HG02943 (cell line): Measurements from ENCODE around the gene ZBTB5.
"Not testable (repeated sequence)": the region's sequence is repeated elsewhere in the genome, so short reads cannot be mapped to it uniquely, and the experiment has no call there.

Experiments used
- ATAC-seq: cut with Tn5 transposase; IDR thresholded peaks from one replicate; pipeline ENCODE4 v1.9.1; 2021; ENCODE audit warnings: mild to moderate bottlenecking, low read depth, moderate library complexity; ENCODE audit not compliant: unreplicated experiment

ZBTB5 gene, protein sequence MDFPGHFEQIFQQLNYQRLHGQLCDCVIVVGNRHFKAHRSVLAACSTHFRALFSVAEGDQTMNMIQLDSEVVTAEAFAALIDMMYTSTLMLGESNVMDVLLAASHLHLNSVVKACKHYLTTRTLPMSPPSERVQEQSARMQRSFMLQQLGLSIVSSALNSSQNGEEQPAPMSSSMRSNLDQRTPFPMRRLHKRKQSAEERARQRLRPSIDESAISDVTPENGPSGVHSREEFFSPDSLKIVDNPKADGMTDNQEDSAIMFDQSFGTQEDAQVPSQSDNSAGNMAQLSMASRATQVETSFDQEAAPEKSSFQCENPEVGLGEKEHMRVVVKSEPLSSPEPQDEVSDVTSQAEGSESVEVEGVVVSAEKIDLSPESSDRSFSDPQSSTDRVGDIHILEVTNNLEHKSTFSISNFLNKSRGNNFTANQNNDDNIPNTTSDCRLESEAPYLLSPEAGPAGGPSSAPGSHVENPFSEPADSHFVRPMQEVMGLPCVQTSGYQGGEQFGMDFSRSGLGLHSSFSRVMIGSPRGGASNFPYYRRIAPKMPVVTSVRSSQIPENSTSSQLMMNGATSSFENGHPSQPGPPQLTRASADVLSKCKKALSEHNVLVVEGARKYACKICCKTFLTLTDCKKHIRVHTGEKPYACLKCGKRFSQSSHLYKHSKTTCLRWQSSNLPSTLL

DNA sequence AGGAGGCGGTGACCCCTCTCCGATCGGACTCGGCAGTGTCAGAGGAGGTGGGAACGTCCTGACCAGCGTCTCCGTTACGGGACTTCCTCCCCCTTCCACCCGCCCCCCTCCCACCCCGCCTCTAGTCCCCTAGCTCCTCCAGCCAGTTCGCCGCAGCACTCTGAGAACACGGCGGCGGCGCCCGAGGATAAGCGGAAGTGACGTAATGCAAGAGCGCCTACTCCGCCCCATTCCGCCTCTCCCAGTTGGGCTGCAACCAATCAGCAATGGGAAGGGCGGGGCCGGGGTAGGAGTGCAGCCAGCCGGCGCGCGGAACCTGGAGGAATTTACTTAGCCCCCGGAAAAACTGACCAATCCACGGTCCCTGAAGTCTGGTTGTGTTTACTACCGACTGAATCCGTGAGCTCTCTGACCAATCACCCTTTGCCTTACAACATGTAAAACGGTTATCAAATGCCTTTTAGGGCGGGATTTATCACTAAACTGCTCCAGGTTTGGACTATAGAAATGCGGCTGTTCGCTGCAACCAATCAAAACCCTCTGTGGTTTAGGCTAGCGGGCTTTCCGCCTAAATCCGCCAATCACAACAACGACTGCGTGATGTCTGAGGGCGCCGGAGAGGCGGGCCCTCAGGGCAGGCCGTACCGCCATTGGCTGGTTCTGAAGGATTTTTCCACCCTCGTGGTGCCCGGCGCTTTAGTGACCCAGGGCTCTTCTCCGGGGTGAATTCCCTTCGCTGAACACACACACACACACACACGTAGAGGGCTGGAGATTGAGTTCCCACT is at the start of gene ZBTB5:
Gene ZBTB5, minus strand, starts transcription at position 202 of the 788 bp plus-strand sequence. CDS start 22,899 bp downstream, outside the sequence.
- peak; percentile 75 for ATAC-seq

DNA sequence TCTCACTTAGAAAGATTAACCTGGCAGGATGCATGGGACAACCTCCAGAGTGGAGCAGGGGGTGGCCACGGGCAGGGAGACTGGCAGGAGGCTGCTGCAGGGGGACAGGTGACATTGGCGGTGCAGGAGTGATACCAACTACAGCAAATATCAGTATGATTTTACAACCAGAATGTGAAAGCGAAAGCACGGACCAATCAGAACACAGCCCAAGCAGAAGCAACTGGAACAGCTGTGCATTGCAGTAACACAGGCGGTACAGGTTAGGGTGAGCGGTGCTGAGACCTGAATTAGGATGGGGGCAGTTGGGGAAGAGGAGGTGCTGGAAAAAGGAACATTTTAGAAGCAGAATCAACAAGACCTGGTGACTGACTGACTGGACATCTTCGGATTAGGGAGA is 49.7 kb upstream of the ZBTB5 start:
- no peak for ATAC-seq

DNA sequence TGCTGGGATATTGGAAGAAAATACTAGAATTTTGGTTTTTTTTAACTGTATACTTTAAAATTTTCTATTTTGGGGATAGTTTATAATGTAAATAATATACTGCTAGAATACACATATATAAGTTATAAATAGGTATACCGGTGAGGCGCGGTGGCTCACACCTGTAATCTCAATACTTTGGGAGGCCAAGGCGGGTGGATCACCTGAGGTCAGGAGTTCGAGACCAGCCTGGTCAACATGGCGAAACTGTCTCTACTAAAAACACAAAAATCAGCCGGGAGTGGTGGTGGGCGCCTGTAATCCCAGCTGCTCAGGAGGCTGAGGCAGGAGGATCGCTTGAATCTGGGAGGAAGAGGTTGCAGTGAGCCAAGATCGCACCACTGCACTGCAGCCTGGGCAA is 49.2 kb upstream of the ZBTB5 start:
- not testable (repeated sequence) for ATAC-seq

DNA sequence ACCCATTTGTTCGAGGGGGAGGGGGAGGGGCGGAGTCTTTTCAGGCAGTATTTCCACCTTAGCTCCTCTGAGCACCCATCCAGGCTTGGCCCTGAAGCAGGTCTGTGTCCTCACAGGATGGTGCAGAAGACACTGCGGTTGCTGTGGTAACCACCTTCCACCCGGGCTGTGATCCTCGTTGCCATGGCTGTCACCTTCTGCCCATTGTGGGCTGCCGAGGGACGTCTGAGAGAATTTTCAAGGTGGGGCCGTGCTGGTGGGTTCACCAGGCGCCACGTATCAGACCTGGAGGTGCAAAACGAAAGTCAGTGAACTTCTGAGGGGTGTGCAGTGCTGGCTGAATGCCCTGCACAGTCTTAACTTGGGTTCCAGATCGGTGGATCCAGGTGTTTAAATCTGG is 47.2 kb upstream of the ZBTB5 start:
- ATAC-seq, result no peak

DNA sequence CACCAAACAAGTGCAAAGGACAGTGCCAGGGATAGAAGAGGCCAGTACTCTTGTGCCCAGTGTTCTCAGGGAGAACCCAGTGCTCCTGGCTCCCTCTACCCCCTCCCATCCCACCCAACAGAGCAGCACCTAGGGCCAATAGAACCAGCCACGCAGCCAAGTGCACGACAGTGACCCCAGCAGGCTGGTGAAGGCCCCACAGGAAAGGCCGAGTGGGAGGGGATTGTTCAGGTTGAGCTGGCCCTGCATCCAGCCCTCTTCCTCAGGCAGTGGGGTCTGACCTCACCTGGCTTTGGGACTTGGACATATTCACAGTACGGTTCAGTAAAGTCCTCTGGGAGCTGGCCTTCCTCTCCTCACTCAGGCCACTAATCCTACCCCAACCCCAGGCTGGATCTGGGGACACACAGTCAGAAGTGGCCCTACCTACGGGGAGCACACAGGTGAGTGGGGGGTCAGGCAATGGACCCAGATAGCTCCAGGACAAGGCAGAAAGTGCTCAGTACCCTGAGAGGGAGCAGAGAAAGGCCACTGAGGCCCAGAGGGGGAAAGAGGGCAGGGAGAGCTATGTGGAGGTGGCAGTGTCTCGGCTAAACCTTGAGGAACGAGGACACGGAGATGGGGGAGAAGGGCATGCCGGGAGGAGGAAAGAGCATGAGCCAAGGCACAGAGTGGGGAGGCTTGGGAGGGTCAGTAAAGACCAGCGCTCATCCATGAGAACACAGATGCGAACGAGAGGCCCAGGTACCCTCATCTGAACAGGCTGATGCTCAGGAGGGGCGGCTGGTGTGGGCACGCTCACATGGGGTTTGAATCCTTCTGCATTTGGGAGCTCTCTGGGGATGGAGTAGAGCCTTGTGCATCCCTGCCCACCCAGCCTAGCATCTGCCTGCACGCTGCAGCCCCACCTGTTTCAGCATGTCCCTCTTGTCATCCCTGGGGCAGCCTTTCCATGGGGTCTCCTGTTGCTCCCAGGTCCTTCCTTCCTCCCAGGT is 46.1 kb upstream of the ZBTB5 start:
- no peak for ATAC-seq

DNA sequence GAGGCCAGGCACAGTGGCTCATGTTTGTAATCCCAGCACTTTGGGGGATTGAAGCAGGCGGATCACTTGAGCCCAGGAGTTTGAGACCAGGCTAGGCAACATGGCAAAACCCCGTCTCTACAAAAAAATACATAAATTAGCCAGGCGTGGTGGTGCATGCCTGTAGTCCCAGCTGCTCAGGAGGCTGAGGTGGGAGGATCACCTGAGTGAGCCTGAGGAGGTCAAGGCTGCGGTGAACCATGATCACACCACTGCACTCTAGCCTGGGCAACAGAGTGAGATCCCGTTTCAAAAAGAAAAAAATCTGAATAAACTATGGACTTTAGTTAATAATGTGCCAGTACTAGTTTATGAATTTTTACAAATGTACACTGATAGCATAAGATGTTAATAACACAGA is 44.8 kb upstream of the ZBTB5 start:
- ATAC-seq, result not testable (repeated sequence)

DNA sequence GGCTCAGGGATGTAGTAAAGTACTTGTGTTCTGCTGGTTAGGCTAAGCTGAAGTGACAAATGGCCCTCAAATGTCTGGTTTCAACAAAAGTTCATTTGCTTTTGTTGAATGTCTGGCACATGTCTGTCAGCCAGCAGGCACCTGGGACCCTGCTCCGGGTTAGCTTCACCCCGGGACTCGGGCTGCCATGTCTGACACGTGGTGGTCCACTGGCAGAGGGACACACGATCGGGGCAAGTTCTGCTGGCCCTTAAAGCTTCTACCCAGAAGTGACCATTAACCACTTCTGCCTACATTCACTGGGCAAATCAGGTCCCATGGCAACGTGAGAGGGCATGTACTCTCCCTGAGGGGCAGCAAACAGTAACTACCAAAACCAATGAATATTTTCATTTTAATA is 44.3 kb upstream of the ZBTB5 start:
- no peak for ATAC-seq

DNA sequence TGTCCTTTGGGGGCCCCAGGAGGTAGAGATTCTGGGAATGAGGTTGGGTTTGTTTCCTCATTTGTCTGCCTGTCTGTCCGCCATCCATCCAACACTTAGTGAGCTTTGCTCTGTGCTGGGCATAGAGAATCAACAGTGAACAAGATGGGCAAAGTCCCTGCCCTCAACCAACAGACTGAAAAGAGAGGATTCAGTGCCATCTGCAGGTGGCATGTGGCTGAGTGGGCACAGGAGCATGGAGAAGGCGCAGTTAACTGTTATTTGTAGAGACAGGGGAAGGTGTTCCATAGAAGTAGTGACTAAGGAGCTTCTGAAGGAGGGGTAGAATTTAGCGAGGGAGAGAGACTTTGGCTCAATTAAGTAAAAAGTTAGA is 43.6 kb upstream of the ZBTB5 start:
- ATAC-seq, result no peak

DNA sequence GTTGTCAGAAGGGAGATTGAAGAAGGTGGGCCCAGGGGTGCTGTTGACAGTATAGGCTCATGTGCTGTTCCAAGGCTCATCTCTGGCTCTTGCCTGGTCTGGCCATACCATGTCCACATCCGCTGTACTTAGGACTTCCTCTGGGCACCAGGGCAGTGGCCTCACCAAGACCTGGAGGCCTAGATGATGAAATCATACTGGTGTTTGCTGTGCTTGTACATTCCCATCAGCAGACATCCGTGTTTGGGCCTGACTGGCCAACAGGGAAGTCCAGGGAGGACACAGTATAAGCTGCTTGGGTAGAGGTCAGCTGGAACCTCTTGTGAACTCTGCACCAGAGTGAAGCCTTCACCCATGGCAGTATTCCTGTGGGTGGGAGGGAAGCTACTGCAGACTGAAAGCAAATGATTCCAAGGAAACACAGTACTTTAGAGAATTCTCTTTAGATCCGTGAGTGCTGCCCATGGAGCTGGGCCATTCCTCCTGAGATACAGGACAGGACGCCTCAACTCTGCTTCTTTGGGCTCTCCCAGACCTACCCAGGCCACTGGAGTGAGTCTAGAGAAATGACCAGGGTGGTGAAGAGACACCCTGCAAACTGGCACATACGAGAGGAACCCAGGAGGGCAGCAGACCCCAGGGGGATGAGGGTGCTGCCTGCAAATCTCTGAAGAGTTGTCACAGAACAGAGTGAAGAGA is 43.0 kb upstream of the ZBTB5 start:
- no peak for ATAC-seq

DNA sequence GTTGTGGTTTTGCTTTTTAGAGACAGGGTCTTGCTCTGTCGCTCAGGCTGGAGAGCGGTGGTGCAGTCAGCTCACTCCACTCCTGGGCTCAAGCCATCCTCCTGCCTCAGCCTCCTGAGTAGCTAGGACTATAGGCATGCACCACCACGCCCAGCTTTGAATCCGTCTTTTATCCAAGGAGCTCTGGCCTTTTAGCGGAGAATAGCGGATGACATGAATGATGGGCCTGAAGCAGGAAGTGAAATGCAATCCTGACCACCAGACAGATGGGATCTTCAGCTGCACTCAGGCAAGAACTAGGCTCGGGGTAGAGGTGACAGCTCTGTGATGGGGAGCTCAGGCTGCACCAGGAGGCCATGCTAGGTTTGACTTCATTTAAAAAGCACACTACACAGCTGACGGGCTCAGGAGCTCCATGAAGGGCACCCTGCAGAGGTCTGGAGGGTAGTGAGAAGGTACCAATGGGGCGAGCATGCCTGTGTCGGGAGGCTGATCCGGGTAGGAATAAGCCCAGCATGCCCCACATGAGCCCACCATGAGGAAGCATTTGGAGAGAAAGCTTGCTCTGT is 42.4 kb upstream of the ZBTB5 start:
- ATAC-seq, result no peak

DNA sequence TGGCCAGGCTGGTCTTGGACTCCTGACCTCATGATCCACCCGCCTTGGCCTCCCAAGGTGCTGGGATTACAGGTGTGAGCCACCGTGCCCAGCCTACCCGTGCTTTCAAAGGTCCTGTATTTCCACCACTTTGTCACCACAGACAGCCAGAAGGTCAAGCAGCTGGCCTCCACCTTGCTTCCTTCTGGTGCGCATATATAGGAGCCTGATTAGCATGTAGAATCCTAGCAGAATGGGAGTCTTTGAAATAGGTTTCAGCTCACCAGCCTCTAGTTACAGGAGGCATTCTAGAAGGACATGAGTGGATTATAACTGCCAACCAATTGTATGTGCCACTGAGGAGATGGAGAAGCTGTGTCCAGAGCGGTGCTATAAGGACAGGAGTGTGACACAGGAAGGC is 39.4 kb upstream of the ZBTB5 start:
- ATAC-seq, result no peak

DNA sequence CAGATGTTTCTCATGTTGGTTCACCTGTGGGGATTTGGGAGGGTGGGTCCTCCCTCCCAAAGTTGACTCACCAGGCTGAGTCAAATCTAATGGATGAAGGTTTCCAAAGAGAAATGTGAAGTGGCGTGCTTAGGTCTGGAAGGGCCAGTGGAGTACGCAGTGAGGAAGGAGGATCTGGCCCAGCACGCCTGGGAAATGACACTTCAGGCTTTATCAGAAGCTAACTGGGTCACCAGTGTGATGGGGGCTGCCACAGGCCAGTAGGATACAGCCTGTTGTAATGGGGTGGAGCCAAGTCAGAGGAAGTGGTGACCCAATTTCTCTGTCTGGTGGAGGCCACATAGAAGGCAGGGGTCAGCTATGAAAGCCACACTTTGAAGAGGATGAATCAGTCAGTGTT is 38.5 kb upstream of the ZBTB5 start:
- ATAC-seq, result no peak

DNA sequence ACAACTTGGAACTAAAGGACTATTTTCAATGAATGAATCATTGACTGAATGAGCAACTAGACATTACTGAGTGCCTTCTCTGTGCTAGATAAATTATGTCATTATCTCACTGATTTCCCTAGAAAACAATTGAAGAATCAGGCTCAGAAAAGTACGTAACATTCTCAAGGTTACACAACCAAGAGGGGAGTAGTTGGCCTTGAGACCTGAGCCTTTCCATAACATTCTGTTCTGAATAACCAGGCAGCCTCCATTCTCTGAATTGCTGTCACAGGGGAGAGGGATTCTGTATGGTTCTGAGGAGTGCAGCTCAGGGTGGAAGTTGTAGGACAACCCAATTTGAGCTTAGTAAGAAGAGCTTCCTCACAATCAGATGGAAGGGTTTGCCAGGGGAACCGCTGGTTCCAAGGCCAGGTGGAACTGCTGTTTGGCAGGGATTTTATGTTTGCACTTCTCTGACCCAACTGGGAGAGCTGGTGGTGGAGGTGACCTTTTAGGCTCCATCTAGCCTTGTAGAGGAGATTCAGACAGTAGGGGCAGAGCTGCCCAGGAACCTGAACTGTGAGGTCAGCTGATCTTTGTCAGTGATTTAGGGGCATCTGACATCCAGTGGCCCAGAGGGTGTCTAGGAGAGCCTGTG is 36.8 kb upstream of the ZBTB5 start:
- ATAC-seq, result no peak

DNA sequence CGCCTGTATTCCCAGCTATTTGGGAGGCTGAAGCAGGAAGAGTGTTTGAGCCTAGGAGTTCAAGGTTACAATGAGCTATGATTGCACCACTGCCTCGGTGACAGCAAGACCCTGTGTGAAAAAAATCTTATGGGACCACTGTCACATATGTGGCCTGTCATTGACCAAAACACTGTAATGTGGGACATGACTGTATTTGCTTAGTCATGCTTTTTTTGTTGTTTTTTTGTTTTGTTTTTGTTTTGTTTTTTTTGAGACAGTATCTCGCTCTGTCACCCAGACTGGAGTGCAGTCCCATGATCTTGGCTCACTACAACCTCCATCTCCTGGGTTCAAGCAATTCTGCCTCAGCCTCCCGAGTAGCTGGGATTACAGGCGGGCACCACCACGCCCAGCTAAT is 34.0 kb upstream of the ZBTB5 start:
- no peak for ATAC-seq

DNA sequence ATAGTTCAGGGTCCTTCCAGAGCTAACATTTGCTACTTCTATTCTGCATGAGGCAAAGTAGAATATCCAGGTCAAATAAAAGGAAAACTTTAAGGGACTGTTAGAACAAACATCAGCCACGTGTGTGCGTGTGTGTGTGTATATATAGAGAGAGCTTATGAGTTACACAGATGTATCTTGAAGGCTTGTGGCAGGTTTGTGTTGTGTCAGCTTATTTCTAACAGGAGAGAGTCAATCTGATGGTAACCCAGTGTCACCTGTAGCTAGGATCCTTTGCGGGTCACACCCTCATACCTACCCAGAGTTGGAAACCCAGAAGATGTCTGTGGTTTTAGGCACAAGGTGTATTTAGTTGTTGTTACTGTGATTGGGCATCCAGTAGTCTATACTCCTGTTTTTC is 33.2 kb upstream of the ZBTB5 start:
- no peak for ATAC-seq

DNA sequence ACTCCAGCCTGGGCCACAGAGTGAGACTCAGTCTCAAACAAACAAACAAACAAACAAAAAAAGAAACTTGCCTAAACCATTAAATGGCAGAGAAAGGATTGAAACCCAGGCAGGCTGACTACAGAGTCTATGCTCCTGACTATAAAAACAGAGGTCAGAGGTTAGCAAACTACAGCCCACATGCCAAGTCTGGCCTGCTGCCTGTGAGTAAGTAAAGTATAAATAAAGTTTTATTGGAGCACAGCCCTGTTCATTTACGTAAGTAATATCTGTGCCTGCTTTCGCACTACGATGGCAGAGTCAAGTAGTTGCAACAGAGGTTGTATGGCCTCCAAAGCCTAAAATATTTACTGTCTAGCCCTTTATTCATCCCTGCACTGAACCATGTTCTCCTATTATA is 32.1 kb upstream of the ZBTB5 start:
- no peak for ATAC-seq

DNA sequence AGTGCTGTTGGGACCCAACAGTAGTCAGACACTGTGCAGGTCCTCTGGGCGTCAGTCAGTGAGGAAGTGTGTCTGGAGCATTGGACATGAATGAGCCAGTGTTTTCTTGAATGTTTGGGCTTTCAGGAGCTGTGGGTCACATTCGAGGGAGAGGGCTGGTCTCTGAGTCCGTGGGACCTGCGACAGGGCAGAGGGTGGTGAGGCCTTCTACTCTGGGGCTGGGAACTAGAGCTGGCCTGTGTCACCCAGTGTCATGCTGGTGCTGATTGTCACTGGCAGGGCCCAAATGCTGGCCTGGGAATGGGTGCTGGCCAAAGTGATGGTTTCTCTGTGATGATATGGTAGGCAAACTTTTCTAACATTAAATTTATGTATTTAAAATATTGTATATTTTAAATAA is 30.8 kb upstream of the ZBTB5 start:
- no peak for ATAC-seq

DNA sequence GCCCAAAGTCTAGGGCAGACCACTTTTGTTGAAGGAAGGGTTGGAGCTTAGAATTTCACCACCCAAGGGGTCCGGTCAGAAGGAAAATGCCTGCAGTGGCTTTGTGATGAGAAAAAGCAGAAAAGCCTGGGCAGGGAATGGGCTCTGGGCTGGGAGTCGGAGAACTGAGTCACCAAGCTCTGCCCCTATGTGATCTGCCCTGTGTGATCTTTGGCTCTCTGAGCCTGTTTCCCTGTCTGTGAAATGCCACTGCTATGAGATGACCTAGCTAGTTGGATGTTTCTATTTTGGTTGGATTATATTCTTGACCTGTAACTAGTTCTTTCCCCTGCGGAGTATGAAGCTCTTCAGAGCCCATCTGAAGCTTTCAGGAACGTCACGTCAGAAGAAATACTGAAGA is 30.3 kb upstream of the ZBTB5 start:
- ATAC-seq, result no peak

DNA sequence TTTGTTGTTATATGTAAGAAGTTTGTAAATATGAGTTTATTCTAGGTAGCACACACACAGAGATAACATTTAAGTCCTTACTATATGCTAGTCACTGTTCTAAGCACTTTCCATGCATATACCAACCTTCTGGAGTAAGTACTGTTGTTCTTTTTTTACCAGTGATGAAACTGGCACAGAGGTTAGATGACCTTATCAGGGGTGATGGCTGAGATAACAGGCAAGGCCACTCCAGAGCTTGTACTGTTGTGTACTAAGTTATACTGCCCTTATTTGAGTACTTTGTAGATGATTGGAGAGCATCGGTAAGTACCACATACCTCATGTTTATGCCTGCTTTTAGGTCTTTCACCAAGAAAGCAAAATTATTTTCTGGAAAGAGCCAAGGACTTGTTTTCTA is 26.7 kb upstream of the ZBTB5 start:
- ATAC-seq, result no peak
